WTC11 (cell line): ENCODE measurements around the gene GSK3B.

Experiments
- TF ChIP-seq, protein P1 (sequence below): sonication (generic); formaldehyde crosslinking; IDR thresholded peaks from 2 replicates; pipeline ENCODE4 v1.8.0; 2022; ENCODE audit warnings: mild to moderate bottlenecking, missing genetic modification reagents
- TF ChIP-seq, protein P2 (sequence below): fragments of 200-600 bp; IDR thresholded peaks from 2 replicates; pipeline ENCODE4 v1.8.0; 2022; ENCODE audit warnings: antibody characterized with exemption

DNA sequence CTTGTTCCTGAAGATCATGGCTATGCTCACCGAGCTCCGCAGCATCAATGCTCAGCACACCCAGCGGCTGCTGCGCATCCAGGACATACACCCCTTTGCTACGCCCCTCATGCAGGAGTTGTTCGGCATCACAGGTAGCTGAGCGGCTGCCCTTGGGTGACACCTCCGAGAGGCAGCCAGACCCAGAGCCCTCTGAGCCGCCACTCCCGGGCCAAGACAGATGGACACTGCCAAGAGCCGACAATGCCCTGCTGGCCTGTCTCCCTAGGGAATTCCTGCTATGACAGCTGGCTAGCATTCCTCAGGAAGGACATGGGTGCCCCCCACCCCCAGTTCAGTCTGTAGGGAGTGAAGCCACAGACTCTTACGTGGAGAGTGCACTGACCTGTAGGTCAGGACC, 277.2 kb downstream of the GSK3B start:
- TF ChIP-seq, protein P1, sequence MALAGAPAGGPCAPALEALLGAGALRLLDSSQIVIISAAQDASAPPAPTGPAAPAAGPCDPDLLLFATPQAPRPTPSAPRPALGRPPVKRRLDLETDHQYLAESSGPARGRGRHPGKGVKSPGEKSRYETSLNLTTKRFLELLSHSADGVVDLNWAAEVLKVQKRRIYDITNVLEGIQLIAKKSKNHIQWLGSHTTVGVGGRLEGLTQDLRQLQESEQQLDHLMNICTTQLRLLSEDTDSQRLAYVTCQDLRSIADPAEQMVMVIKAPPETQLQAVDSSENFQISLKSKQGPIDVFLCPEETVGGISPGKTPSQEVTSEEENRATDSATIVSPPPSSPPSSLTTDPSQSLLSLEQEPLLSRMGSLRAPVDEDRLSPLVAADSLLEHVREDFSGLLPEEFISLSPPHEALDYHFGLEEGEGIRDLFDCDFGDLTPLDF = no peak
- TF ChIP-seq, protein P2, sequence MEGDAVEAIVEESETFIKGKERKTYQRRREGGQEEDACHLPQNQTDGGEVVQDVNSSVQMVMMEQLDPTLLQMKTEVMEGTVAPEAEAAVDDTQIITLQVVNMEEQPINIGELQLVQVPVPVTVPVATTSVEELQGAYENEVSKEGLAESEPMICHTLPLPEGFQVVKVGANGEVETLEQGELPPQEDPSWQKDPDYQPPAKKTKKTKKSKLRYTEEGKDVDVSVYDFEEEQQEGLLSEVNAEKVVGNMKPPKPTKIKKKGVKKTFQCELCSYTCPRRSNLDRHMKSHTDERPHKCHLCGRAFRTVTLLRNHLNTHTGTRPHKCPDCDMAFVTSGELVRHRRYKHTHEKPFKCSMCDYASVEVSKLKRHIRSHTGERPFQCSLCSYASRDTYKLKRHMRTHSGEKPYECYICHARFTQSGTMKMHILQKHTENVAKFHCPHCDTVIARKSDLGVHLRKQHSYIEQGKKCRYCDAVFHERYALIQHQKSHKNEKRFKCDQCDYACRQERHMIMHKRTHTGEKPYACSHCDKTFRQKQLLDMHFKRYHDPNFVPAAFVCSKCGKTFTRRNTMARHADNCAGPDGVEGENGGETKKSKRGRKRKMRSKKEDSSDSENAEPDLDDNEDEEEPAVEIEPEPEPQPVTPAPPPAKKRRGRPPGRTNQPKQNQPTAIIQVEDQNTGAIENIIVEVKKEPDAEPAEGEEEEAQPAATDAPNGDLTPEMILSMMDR = no peak
